HL-60 (cell line): ENCODE results near the gene GPHN.

Source experiments
- DNase-seq, 2 experiments: peaks; one replicate each; pipeline ENCODE4 v3.0.0-alpha.2; 2010 to 2020; ENCODE audit warnings: low read depth in 1 of 2, low spot score in 1 of 2
- H3K27ac ChIP-seq: fragments of 250-450 bp; sonication (Bioruptor Pico); replicated peaks from 2 replicates; pipeline ENCODE4 v1.5.1; 2020; ENCODE audit warnings: mild to moderate bottlenecking, moderate library complexity
- H3K27me3 ChIP-seq: fragments of 250-450 bp; sonication (Bioruptor Pico); 2 replicates; pipeline ENCODE4 v1.5.1; 2021; ENCODE audit warnings: mild to moderate bottlenecking, moderate library complexity; ENCODE audit not compliant: insufficient read depth, poor library complexity, severe bottlenecking
- H3K4me3 ChIP-seq: replicated peaks from 2 replicates; pipeline ENCODE4 v1.5.1; 2011; ENCODE audit warnings: mild to moderate bottlenecking, control low read depth, low read length; ENCODE audit not compliant: insufficient read depth
- GABPA ChIP-seq: IDR thresholded peaks from 2 replicates; pipeline ENCODE4 v1.6.1; 2012; ENCODE audit warnings: low read depth
- POLR2AphosphoS5 ChIP-seq: IDR thresholded peaks from 2 replicates; pipeline ENCODE4 v1.6.1; 2012; ENCODE audit warnings: low read depth
- SPI1 ChIP-seq: IDR thresholded peaks from 2 replicates; pipeline ENCODE4 v1.6.1; 2012; ENCODE audit warnings: low read depth, mild to moderate bottlenecking, borderline replicate concordance
- TF ChIP-seq, protein P1 (sequence below): IDR thresholded peaks from one replicate; pipeline ENCODE4 v1.5.1; 2011; ENCODE audit warnings: low read length, control low read depth, inconsistent platforms; ENCODE audit not compliant: insufficient read depth
- TF ChIP-seq, protein P2 (sequence below): IDR thresholded peaks from 2 replicates; pipeline ENCODE4 v1.6.1; 2012; ENCODE audit warnings: low read depth; ENCODE audit not compliant: insufficient replicate concordance

GPHN gene

DNA sequence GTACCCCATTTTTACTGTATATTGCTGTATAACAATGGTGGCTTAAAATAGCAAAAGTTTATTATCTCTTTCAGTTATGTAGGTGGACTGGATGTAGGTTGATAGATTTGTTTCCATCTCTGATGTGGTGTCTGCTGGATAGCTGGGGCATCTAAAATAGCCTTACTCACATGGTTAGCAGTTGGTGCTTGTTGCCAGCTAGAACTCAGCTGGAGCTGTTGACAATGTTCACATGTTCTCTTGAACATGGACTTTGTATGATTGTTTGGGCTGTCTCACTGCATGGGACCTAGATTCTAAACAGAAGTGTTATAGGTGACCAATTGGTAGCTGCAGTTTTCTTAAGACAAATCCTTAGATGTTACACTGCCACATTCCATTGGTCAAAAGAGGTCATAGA lies 126.9 kb downstream of the GPHN start:
- H3K27me3 ChIP-seq: no peaks in the 10 kb centered on the region
- H3K27ac ChIP-seq: no peak overlapping the region
- no peak for DNase-seq
- TF ChIP-seq GABPA (no peak), POLR2AphosphoS5 (no peak), SPI1 (no peak)
- TF ChIP-seq, protein P1, sequence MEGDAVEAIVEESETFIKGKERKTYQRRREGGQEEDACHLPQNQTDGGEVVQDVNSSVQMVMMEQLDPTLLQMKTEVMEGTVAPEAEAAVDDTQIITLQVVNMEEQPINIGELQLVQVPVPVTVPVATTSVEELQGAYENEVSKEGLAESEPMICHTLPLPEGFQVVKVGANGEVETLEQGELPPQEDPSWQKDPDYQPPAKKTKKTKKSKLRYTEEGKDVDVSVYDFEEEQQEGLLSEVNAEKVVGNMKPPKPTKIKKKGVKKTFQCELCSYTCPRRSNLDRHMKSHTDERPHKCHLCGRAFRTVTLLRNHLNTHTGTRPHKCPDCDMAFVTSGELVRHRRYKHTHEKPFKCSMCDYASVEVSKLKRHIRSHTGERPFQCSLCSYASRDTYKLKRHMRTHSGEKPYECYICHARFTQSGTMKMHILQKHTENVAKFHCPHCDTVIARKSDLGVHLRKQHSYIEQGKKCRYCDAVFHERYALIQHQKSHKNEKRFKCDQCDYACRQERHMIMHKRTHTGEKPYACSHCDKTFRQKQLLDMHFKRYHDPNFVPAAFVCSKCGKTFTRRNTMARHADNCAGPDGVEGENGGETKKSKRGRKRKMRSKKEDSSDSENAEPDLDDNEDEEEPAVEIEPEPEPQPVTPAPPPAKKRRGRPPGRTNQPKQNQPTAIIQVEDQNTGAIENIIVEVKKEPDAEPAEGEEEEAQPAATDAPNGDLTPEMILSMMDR: no peak
- TF ChIP-seq, protein P2, sequence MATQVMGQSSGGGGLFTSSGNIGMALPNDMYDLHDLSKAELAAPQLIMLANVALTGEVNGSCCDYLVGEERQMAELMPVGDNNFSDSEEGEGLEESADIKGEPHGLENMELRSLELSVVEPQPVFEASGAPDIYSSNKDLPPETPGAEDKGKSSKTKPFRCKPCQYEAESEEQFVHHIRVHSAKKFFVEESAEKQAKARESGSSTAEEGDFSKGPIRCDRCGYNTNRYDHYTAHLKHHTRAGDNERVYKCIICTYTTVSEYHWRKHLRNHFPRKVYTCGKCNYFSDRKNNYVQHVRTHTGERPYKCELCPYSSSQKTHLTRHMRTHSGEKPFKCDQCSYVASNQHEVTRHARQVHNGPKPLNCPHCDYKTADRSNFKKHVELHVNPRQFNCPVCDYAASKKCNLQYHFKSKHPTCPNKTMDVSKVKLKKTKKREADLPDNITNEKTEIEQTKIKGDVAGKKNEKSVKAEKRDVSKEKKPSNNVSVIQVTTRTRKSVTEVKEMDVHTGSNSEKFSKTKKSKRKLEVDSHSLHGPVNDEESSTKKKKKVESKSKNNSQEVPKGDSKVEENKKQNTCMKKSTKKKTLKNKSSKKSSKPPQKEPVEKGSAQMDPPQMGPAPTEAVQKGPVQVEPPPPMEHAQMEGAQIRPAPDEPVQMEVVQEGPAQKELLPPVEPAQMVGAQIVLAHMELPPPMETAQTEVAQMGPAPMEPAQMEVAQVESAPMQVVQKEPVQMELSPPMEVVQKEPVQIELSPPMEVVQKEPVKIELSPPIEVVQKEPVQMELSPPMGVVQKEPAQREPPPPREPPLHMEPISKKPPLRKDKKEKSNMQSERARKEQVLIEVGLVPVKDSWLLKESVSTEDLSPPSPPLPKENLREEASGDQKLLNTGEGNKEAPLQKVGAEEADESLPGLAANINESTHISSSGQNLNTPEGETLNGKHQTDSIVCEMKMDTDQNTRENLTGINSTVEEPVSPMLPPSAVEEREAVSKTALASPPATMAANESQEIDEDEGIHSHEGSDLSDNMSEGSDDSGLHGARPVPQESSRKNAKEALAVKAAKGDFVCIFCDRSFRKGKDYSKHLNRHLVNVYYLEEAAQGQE: no peak
- no peak overlapping the region for H3K4me3 ChIP-seq

DNA sequence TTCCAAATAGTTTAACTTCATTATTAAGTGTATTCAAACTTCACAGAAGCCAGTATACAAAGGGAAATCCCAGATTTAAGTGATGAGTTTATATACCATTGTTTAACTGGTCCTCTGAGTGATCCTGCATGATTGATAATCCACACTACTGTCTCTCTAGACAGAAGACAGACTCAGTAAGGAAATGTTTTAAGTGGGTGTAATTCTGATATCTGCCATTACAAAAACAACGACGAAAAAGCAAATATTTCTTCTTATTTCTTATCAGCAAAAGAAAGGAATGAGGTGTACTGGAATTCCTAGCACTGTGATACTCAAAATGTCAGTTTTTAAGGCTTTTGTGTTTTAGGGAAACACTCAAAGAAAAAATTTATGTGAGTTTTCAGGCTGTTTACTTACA lies 127.5 kb downstream of the GPHN start:
- no peak overlapping the region for H3K4me3 ChIP-seq
- H3K27ac ChIP-seq: no peak overlapping the region
- no peaks in the 10 kb centered on the region for H3K27me3 ChIP-seq
- DNase-seq: no peak
- TF ChIP-seq GABPA: no peak
- TF ChIP-seq SPI1: no peak
- no peak for TF ChIP-seq POLR2AphosphoS5

DNA sequence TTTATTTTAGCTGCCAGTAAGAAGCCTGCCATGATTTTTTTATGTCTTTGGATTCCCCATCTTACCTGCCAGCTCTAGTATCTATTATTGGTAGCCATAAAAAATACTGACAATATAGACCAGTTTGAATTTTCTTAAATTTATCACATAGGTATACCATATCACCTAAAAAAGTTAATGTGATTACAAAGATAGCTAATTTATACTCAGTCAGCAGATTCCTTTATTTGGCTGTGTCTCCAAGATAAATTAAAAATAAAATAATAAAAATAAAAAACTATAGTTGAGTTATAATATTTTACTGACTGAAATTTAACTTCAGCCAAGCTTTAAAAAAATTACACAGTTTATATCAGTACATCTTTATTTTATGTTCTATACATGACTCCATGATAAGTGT lies 128.3 kb downstream of the GPHN start:
- no peak overlapping the region for H3K4me3 ChIP-seq
- TF ChIP-seq GABPA (no peak), POLR2AphosphoS5 (no peak), SPI1 (no peak)
- TF ChIP-seq, protein P1: no peak
- TF ChIP-seq, protein P2: no peak
- H3K27ac ChIP-seq: no peak overlapping the region
- no peak for DNase-seq
- H3K27me3 ChIP-seq: no peaks in the 10 kb centered on the region

DNA sequence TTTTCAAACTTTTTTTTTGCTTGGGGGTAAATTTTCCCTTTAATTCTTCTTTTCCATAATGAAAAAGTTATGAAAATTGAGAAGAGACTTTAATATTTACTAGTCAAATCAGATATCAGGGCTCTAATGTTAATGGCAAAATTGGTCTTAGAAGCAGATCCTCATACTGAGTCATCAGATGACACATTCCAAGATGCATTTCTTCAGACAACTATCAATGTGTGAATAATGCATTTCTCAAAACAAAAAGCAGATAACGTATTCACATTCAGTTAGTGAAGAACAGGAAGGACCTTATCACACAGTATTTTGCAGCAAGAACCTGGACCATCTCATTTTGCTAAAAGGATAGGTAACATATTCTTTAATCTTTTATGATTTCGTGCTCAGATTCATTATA lies 130.7 kb downstream of the GPHN start:
- DNase-seq: no peak
- no peak for TF ChIP-seq SPI1
- TF ChIP-seq GABPA: no peak
- TF ChIP-seq, protein P1: no peak
- TF ChIP-seq, protein P2: no peak
- TF ChIP-seq POLR2AphosphoS5: no peak

More for the DNA sequence above, 130.7 kb downstream of the GPHN start:
- Histone ChIP-seq H3K4me3 (no peak overlapping the region), H3K27me3 (no peaks in the 10 kb centered on the region), H3K27ac (no peak overlapping the region)
